ENCODE data around the gene GNA15.

GRCh38 chr19:3142292-3142670 lies 6.4 kb downstream of the GNA15 start:
- TF ChIP-seq, protein P1, sequence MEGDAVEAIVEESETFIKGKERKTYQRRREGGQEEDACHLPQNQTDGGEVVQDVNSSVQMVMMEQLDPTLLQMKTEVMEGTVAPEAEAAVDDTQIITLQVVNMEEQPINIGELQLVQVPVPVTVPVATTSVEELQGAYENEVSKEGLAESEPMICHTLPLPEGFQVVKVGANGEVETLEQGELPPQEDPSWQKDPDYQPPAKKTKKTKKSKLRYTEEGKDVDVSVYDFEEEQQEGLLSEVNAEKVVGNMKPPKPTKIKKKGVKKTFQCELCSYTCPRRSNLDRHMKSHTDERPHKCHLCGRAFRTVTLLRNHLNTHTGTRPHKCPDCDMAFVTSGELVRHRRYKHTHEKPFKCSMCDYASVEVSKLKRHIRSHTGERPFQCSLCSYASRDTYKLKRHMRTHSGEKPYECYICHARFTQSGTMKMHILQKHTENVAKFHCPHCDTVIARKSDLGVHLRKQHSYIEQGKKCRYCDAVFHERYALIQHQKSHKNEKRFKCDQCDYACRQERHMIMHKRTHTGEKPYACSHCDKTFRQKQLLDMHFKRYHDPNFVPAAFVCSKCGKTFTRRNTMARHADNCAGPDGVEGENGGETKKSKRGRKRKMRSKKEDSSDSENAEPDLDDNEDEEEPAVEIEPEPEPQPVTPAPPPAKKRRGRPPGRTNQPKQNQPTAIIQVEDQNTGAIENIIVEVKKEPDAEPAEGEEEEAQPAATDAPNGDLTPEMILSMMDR (IDR thresholded peaks at IDR 0.05): no peak
- TF ChIP-seq POLR2AphosphoS5 (IDR thresholded peaks at IDR 0.05): no peak
- TF ChIP-seq POLR2A (IDR thresholded peaks at IDR 0.05): no peak

All from sigmoid colon (tissue), 4 donors.